ENCODE measurements around the gene ONECUT1.

Gene ONECUT1

GRCh38 chr15:52796753-52797520 lies 6.8 kb upstream of the ONECUT1 start:
- DNase-seq: no peak

- DNase-seq: no peak
Measured at GRCh38 chr15:52796228-52796521, 6.0 kb upstream of the ONECUT1 start.

DNA sequence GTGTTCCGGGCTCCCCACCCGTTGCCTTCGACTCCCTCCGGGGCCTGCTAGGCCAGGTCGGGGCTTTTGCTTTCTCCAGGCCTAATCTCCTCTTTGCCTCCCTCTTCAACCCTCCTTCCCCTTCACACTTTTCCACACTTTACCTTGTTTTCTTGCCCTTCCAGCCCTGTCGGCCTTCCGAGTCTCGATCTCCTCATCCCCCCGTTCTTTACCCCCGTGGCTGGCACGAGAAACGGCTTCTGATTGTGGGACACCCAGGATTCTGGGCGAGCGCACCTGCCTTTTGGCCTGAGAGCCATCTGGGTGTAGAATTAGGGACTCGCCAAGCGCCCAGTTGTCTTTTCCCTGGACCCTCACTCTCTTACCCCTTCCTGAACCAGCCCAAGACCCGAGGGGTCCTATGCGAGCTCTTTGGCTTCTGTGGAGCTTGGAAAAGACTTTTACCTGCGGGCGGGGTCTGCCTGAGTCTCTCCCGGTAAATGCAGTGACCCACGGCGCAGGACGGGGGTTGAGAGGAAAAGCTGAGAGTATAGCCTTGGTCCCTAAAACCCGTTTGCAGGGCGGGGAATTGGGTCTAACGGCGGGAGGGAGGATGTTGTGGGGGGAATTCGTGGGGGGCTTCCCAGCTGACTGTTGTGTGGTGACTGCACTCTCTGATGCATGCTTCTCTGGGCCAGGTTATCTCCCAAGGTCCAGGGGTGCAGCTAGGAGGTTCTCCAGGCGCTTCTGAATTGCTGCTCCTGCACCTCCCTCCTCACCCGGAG lies 5.5 kb upstream of the ONECUT1 start:
- DNase-seq: no peak

DNA sequence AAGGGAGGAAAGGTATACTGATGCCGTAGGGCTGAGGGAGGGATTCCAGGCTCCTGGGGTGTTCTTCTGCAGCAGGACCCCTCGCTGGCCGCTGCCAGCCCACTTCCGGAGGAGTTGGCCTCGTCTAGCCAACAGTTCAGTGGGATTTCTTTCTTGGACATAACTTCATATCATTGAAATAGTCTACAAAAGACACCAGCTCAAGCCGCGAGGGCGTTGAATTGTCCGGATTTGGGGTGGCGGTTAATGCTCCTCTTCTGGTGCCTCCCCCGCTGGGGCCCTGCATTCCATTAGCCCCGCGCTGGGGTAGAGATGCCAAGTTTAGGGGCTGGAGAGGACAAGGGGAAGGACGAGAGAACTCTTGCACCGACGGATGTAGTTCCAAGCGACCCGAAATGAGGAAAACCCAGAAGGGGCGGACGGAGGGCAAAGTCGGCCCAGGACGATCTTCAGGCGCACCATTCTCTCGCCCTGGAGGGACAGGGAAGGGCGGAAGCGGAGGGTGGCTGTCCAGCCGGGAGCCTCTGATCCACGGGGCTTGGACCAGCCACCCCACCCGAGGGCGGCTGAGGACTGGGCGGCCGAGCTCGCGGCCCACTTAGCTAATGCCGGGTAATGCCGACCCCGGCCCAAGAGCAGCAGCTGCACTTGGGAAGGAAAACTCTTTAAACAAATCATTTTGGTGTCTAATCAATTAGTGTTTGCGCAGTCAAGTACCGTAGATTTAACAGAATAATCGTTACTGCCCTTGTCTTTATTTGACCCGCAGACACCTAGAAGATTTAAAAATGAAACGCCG lies 4.7 kb upstream of the ONECUT1 start:
- DNase-seq: no peak

GRCh38 chr15:52791776-52792175 lies 1.6 kb upstream of the ONECUT1 start:
- DNase-seq: no peak

DNA sequence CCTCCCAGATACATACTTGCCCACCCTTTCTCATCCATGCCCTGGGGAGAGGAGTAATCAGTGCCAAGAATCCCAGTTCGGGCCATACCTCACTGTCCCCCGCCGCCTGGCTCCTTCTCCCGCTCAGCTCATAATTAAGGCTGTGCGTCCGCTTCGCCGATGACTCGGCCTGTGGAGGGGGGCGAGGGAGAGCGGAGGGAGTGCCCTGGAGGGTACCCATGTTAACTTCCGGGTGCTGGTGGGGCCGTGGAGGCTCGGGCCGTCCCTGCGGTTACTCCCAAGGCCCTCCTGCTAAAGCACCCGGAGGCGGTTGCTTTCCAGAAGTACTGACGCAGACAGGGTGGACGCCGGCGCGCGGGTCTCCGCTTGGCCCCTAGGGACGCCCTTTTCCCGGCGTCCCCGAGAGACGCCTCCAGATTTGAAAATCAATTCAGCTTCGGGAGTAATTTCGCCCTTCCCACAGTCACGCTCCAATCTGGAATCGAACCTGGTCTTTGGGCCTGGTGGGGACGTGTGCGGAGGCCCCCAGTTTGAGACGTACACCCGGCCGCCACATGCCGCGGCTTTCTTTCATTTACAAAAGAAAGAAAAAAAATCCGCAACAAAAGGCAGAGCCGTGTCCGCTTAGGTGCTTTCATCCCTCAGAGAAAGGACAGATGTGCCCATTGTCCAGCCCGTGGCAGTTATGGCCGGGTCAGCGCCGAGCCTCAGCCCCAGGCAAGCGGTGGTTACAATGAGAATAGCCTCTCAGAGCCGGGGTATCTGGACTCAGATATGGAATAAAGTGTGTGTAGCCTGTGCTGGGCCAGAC lies 1.0 kb upstream of the ONECUT1 start:
- no peak for DNase-seq

DNA sequence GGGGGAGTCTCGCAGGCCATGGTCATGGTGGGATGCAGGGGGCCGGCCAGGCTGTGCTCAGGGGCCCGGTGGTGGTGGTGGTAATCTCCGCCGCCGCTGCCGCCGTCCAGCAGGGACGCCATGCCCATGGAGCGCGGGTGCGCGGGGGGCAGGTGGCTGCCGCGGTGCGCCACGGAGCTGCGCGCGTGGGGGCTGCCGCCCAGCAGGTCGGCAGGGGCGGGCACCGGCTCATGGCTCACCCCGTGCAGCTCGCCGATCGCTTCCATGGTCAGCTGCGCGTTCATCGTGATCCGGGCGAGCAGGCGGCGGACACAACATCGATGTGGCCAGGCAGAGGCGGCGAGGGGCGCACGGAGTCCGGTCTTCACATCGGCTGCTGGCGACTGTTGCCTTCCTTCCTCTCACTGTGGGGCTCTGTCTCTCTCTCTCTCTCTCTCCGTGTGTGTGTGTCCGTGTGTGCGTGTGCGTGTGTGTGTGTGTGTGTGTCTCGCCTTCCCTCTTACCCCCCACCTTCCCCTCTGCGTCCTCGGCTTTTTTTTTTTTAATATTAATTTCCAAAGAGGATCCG lies 451 bp downstream of the ONECUT1 start:
- no peak for DNase-seq

DNA sequence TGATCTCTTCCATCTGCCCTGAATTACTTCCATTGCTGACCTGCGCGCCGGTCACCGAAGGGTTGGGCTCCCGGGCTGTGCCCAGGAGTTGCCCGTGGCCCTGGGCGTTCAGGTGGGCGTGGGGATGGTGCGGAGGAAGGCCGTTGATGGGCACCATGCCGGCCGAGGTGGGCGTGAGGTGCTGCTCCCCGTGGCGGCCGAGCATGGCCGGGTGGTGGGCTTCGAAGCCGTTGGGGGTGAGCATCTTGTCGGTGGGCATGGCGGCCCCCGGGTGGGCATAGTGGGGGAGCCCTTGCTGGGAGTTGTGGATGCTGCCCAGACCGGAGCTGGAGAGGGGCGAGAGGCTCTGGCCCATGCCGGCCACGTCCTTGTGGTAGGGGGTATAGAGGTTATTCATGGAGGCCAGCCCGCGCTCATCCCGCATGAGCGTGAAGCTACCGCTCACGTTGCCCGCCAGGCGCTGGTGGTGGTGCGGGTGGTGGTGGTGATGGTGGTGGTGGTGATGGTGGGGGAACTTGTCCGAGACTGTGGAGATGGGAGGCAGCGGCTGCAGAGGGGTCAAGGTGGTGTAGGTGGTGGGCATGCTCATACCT lies 1.0 kb downstream of the ONECUT1 start:
- no peak for DNase-seq

DNA sequence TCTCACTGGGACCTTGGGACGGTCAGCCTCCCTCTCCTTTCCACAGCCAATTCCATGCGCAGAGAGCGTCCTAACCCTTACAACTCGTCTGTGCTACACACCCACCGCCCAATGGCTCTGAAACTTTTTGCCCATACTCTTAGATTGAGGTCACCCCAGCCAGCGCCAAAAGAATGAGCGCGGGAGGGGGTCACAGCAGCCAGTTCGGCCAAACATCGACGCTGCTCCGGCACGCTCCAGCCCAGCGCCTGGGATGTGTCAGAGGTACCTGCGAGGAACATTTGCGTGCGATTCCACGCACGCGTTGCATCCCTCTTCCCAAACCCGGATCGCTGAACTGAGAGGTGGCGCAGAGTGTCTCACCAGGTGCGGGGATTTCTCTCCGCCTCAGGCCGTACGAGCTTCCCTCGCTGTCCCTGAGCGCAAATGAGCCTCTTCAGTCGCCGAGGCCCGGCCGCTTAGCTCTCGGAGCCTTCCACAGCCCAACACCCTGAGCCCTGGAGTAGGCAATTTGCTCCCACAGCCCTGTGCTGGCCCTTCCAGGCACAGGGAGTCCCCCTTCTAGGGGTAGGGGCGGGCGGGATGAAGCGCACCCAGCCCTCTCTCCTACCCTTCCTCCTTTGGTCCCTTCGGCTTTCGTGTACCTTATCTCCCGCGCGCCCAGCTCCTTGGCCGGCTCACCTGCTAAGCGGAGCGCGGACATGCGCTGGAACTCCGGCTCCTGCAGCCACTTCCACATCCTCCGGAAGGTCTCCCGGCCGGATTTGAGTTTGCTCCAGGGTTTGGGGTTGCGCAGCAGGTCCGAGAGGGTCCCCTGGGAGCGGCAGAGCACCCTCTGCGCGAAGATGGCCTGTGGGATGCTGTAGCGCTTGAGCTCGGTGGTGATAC lies 1.8 kb downstream of the ONECUT1 start:
- DNase-seq: no peak

DNA sequence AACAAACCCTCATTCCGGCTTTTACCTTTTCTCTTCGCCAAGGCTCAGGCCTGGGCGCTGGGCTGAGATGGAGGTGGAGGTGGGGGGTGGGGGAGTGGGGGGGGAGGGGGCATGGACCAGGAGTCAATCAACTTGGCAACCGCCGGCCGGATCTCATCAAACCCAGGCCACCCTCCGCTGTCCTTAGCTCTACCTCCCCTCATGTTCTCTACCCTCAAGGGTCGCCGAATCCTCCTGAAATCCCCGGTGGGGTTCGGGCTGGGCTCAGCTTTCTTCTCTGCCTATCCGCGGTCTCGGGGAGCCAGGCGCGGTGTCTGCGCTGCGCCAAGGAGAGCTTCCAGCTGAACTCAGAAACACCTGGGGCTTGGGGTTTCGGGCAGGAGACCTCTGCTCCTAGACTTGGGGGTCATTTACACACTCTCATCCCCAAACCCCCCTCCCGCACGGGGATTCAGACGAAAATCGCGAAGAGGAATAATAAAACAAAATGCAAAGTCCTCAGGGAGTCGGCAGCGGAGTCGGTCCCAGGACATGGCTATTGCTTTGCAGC lies 2.5 kb downstream of the ONECUT1 start:
- DNase-seq: no peak

DNA sequence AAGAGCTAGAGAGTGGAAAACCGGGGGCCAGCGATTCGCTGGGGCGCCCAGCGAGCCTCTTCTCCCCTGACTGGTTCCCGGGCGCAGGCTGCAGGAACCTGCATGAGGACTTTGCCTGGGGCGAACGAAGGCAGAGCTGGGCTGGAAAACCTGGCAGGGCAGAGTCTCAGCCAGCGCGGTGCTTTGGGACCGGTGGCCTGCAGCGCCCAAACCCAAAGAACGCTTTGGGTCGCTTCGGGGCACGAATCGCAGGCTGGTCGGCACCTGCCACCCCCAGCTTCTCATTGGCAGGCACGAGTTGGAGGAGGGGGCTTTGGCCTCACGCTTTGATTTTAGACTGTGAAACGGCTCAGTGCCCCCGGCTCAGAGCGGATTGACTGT lies 3.0 kb downstream of the ONECUT1 start:
- DNase-seq: no peak

DNA sequence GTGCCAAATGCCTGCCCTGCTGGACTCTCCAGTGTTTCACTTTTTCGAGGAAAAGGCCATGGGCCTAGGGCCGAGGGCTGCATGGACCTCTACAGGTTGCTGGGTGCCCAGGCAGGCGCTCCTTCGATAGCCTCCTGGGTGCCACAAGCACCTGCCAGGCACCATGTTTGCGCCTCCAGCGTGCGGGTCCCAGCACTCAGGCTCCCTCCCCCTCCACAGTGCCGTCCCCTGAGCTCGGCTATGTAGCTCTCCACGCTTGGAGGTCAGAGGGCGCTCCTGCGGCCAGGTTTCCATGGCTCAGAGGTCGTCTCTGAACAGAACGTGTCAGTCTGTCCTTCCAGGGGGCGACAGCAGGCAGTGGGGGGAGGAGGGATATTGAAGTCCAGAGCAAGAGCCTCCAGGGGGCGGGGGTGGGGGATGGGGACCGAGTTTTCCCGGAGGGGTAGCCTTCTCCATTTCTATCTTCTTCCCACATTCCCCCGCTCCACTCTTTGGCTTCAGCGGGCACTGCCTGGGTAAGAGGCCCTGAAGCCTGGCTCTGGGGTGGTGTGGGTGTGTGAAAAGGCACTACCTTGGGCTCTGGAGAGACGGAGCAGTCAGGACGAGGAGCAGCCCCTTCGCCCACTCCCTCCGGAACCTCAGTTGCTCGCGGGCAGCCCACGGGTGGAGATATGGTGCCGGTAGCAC lies 3.6 kb downstream of the ONECUT1 start:
- no peak for DNase-seq

- no peak for DNase-seq
Measured at GRCh38 chr15:52785672-52786406, 4.3 kb downstream of the ONECUT1 start.

DNA sequence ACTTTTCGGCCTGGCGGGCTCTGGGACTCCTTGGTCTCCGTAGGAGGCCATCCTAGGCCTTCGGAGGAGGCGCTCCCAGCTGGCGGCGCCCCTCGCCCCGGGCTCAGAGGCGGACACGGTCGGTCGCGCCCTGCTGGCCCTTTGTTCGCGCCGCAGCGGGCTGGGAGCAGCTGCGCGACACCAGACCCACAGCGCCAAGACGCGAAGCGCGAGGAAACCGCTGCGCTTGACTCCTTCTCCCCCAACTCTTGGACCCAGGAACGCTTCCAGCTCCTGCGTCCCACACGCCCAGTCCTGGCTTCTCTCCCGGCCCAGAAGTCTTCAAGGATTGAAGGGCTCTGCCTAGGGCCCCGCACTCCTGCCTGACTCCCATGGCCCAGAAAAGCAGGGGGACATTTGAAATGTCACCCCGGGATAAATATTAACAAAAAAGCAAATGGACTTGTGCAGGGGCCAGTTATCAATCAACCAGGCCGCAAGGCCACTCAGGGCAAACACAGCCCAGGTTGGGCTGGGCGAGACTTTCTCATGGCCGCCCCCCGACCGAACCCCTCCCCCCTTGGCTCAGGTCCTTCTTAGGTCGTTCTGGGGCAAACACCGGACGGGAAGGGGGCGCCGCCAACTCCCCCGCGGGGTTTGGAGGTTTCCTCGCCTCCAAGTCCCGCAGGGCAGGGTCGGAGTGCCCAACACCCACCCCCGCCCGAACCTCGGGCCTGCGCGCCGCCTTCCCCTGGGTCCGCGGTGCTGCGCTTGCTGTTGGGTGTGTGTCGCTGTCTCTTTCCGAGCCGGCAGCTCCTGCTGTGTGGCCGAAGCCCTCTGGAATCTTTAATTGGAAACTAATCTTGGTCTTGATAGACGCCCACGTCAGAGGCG lies 5.1 kb downstream of the ONECUT1 start:
- DNase-seq: no peak

GRCh38 chr15:52783929-52784798 lies 6.0 kb downstream of the ONECUT1 start:
- no peak for DNase-seq

- DNase-seq: no peak
Measured at GRCh38 chr15:52783191-52783829, 6.8 kb downstream of the ONECUT1 start.

GRCh38 chr15:52782514-52782913 lies 7.6 kb downstream of the ONECUT1 start:
- DNase-seq: no peak

All from activated effector memory CD4-positive, alpha-beta T cell treated with Interleukin-2 at 50 U/mL for 16 hours (primary cell).